NT2/D1 (cell line): ENCODE results near the gene PIP5K1C.

Experiments used
- SUZ12 ChIP-seq: IDR thresholded peaks from 2 replicates; pipeline ENCODE4 v1.6.1; 2011; ENCODE audit not compliant: insufficient read length, insufficient read depth; ENCODE audit errors: extremely low read depth
- YY1 ChIP-seq: IDR thresholded peaks from 2 replicates; pipeline ENCODE4 v1.6.1; 2011; ENCODE audit not compliant: insufficient read length, insufficient read depth
- ZNF274 ChIP-seq: IDR thresholded peaks from 2 replicates; pipeline ENCODE4 v1.6.1; 2011; ENCODE audit warnings: mild to moderate bottlenecking, low read depth, low read length

- TF ChIP-seq YY1 (no peak), ZNF274 (no peak), SUZ12 (no peak)
Measured at GRCh38 chr19:3626473-3627350, 73.6 kb downstream of the PIP5K1C start, which contains the start of gene CACTIN.
